Panc1 (cell line): Measurements from ENCODE around the gene SLC4A2. TPM values are rescaled to one million over a fixed set of nuclear protein-coding genes. Genes with fewer than 3 reads are reported as not detected.

ENCODE experiments used
- ATAC-seq: fragments of 200-7000 bp; cut with Tn5 transposase; 2 replicates; pipeline ENCODE4 v1.9.1; 2020; ENCODE audit warnings: mild to moderate bottlenecking, moderate library complexity
- BruUV-seq: library from RNA; stranded (reverse); fragments of 400-500 nt; replicated peaks from 2 replicates; lab custom pipeline; 2021; lab: Mats Ljungman, UMichigan
- CTCF ChIA-PET: fragments of 300-600 bp; sonication (Branson Sonifier 250); formaldehyde crosslinking; loops from one replicate; lab custom pipeline; 2022; ENCODE audit warnings: antibody characterized with exemption; lab: Charles Lee
- POLR2A ChIA-PET: fragments of 300-600 bp; sonication (Branson Sonifier 250); formaldehyde crosslinking; loops from one replicate; lab custom pipeline; 2022; ENCODE audit warnings: antibody characterized with exemption; lab: Charles Lee
- DNase-seq: peaks from one replicate; pipeline ENCODE4 v3.0.0-alpha.2; 2010; ENCODE audit warnings: low read depth, low spot score
- H3K27ac ChIP-seq: 2 replicates; pipeline ENCODE4 v1.5.1; 2011; ENCODE audit warnings: mild to moderate bottlenecking, low read length, inconsistent platforms
- H3K27me3 ChIP-seq: fragments of 200-500 bp; sonication (Bioruptor generic); 2 replicates; pipeline ENCODE4 v1.6.0; 2014; ENCODE audit warnings: low read length, inconsistent platforms; ENCODE audit not compliant: control insufficient read depth, insufficient read depth
- H3K36me3 ChIP-seq: fragments of 200-500 bp; sonication (Bioruptor generic); 2 replicates; pipeline ENCODE4 v1.5.1; 2014; ENCODE audit warnings: inconsistent platforms, mild to moderate bottlenecking, low read length, moderate library complexity; ENCODE audit not compliant: control insufficient read depth, insufficient read depth
- H3K4me1 ChIP-seq: 2 replicates; pipeline ENCODE4 v1.5.1; 2011; ENCODE audit warnings: inconsistent platforms, mild to moderate bottlenecking, low read length, moderate library complexity; ENCODE audit not compliant: control insufficient read depth, insufficient read depth
- H3K4me3 ChIP-seq, 2 experiments: 2 replicates each; pipeline ENCODE4 v1.5.1; 2011 to 2012; ENCODE audit warnings: low read depth in 2 of 2, low read length in 2 of 2, mild to moderate bottlenecking in 2 of 2, inconsistent platforms in 1 of 2, moderate library complexity in 1 of 2
- H3K9me3 ChIP-seq: fragments of 200-500 bp; sonication (Bioruptor generic); 2 replicates; pipeline ENCODE4 v1.5.1; 2014; ENCODE audit warnings: low read depth, mild to moderate bottlenecking, inconsistent platforms, low read length, moderate library complexity; ENCODE audit not compliant: control insufficient read depth, insufficient read depth
- CTCF ChIP-seq: fragments of 450-650 bp; IDR thresholded peaks from 2 replicates; pipeline ENCODE4 v1.5.1; 2017; ENCODE audit warnings: mild to moderate bottlenecking
- POLR2AphosphoS5 ChIP-seq: IDR thresholded peaks from 2 replicates; pipeline ENCODE4 v1.6.1; 2012; ENCODE audit warnings: mild to moderate bottlenecking, low read depth, low read length, moderate library complexity
- SIN3A ChIP-seq: IDR thresholded peaks from 2 replicates; pipeline ENCODE4 v1.6.1; 2012; ENCODE audit warnings: low read depth, mild to moderate bottlenecking, low read length, moderate library complexity, borderline replicate concordance; ENCODE audit not compliant: insufficient read depth
- TCF7L2 ChIP-seq: IDR thresholded peaks from 2 replicates; pipeline ENCODE4 v1.6.1; 2011; ENCODE audit warnings: mild to moderate bottlenecking, low read depth, low read length, inconsistent platforms
- in situ Hi-C: cut with HindIII; loops from 2 replicates; pipeline ENCODE4 v1.10.0; 2016; ENCODE audit warnings: low sequenced_read_pairs, low pct_unique_long_range_greater_than_20kb
- intact Hi-C: fragments of 100-400 bp; cut with micrococcal nuclease; formaldehyde crosslinking; loops from one replicate; pipeline ENCODE4 v1.10.0; 2022; ENCODE audit not compliant: unreplicated experiment
- total RNA-seq: library from RNA; stranded (reverse); gene quantifications from one replicate; pipeline ENCODE4 v1.2.1, GENCODE V29; 2021; ENCODE audit not compliant: unreplicated experiment
- TF ChIP-seq, protein P1 (sequence below), 2 experiments: IDR thresholded peaks; 2 replicates each; pipeline ENCODE4 v1.6.1; 2011 to 2012; ENCODE audit warnings: low read depth in 2 of 2, control low read depth in 1 of 2, low read length in 1 of 2, mild to moderate bottlenecking in 1 of 2, moderate library complexity in 1 of 2; ENCODE audit not compliant: insufficient read depth in 1 of 2

The SLC4A2 gene
- total RNA-seq, 1 experiment from 2014 or later = 580 TPM

DNA sequence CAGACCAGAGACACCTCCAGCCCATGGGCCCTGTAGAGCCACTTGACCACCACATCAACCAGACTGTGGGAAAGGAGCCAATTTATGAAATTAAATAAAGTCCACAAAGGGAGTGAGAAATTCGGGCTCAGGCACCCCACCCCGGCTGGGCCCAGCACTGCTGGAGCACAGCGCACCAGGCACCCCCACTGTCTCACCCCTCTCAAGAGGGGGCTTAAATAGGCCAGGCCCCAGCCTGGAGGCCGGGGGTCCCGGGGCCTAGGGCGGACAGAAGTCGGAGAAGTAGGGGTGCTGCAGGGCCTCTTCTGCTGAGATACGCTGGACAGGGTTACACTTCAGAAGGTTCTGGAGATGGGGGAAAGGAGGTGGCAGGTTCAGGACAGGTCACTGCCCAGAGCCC, 5.6 kb upstream of the SLC4A2 start:
- Histone ChIP-seq H3K27ac (no peak overlapping the region), H3K27me3 (no peaks in the 10 kb centered on the region), H3K4me3 (no peak overlapping the region), H3K9me3 (no peaks in the 10 kb centered on the region), H3K4me1 (peaks cover 14% of the 10 kb centered on the region), H3K36me3 (no peaks in the 10 kb centered on the region; the same call in 1 of the 2 replicates)
- TF ChIP-seq POLR2AphosphoS5 (no peak), CTCF (no peak), TCF7L2 (no peak), SIN3A (no peak)
- TF ChIP-seq, protein P1, sequence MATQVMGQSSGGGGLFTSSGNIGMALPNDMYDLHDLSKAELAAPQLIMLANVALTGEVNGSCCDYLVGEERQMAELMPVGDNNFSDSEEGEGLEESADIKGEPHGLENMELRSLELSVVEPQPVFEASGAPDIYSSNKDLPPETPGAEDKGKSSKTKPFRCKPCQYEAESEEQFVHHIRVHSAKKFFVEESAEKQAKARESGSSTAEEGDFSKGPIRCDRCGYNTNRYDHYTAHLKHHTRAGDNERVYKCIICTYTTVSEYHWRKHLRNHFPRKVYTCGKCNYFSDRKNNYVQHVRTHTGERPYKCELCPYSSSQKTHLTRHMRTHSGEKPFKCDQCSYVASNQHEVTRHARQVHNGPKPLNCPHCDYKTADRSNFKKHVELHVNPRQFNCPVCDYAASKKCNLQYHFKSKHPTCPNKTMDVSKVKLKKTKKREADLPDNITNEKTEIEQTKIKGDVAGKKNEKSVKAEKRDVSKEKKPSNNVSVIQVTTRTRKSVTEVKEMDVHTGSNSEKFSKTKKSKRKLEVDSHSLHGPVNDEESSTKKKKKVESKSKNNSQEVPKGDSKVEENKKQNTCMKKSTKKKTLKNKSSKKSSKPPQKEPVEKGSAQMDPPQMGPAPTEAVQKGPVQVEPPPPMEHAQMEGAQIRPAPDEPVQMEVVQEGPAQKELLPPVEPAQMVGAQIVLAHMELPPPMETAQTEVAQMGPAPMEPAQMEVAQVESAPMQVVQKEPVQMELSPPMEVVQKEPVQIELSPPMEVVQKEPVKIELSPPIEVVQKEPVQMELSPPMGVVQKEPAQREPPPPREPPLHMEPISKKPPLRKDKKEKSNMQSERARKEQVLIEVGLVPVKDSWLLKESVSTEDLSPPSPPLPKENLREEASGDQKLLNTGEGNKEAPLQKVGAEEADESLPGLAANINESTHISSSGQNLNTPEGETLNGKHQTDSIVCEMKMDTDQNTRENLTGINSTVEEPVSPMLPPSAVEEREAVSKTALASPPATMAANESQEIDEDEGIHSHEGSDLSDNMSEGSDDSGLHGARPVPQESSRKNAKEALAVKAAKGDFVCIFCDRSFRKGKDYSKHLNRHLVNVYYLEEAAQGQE (IDR thresholded peaks at IDR 0.05; ENCODE audit: insufficient read depth in 1 of 2, low read depth in 2 of 2, low read length in 1 of 2) = no peak
- ATAC-seq (no peak), DNase-seq (no peak)
- intact Hi-C loops (no loop called here), in situ Hi-C loops (no loop called here)
- CTCF ChIA-PET = no interaction called here
- POLR2A ChIA-PET = no interaction called here
- no TSS peak for BruUV-seq

GRCh38 chr7:151056283-151056665, 3.1 kb upstream of the SLC4A2 start:
- Histone ChIP-seq H3K27me3 (no peaks in the 10 kb centered on the region), H3K4me3 (no peak overlapping the region), H3K27ac (no peak overlapping the region), H3K4me1 (peaks cover 24% of the 10 kb centered on the region), H3K9me3 (no peaks in the 10 kb centered on the region), H3K36me3 (no peaks in the 10 kb centered on the region; the same call in 1 of the 2 replicates)
- BruUV-seq = no TSS peak
- in situ Hi-C loops = no loop called here
- ATAC-seq (no peak), DNase-seq (no peak)
- TF ChIP-seq SIN3A = no peak
- TF ChIP-seq POLR2AphosphoS5 = no peak
- TF ChIP-seq, protein P1 (IDR thresholded peaks at IDR 0.05; ENCODE audit: insufficient read depth in 1 of 2, low read depth in 2 of 2, low read length in 1 of 2) = no peak
- TF ChIP-seq TCF7L2 = no peak
- TF ChIP-seq CTCF = no peak
- intact Hi-C loops = no loop called here
- CTCF ChIA-PET = no interaction called here
- POLR2A ChIA-PET = no interaction called here
